ENCODE results near the gene LAIR2.
"Not testable (repeated sequence)": the region's sequence is repeated elsewhere in the genome, so short reads cannot be mapped to it uniquely, and the experiment has no call there.

LAIR2 gene

DNA sequence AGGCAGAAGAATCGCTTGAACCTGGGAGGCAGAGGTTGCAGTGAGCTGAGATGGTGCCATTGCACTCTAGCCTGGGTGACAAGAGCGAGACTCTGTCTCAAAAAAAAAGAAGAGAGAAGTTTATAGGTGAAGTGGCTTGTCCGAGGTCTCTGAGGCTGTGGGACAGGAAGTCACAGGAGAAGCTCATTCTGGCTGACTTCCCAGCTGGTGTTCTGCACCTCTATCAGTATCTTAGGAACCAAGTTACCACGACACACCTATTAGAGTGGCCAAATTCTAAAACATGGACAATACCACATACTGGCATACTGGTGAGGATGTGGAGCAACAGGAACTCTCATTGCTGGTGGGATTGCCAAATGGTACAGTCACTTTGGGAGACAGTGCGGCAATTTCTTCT is 7.3 kb upstream of the LAIR2 start:
- DNase-seq: not testable (repeated sequence)

DNA sequence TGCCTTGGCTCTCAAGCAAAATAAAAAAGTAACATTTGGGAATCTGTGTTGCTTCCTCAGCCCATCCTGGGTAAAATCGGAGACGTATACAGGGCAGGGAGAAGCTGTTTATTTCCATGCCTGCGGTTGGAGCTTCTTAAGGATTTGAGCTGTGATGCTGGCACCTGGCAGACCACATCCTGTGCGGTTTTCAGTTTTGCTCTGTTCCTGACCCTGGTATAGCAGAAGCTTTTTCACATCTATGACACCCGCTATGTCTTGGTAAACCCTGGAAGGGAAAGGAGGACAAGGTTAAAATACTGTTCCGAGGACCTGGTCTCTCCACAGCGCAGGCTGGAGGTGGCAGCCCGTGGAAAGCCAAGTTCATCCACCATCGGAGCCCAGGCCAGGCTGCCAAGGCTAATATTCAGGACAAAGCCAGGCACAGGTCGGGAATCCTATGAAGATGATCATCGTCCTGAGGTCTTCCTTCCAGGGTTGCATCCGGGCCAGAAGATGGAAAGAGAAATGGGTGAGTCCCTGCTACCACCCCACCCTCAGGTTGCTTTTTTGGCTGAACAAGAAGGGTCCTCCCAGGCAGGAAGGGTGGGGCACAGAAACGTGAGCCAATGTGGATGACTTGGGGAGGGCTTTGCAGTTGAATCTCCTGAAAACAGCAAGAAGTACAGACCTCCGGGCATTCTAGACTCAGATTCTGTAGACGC is 4.7 kb upstream of the LAIR2 start:
- not testable (repeated sequence) for DNase-seq

DNA sequence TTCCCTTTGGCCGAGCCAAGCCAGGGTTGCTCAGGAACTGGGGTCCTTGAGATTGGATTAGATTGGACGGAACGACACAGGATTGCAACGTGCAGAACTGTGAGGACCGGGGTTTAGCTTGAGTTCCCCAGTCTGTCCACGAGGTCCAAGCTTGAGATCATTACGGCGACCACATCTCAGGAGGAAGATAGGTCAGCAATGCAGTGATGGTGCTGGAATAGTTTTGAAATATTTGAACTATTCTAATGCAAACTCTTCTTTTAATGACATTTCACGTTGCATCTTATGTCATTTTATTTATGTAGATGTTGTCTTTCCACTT is 4.2 kb upstream of the LAIR2 start:
- not testable (repeated sequence) for DNase-seq

DNA sequence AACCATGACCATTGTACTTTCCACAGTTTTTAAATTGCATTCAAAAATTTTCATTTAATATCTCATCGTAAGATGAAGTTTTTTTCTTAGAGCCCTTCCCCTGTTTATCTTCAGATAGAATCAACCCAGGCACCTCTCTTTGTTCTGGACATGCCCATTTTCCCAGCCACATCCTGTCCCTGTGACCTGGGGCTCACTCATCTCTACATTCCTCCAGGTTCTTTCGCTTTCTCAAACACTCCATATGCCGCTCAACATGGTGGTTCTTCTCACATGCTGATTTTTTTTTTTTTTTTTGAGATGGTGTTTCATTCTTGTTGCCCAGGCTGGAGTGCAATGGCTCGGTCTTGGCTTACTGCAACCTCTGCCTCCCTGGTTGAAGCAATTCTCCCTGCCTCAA is 2.9 kb downstream of the LAIR2 start:
- not testable (repeated sequence) for DNase-seq

DNA sequence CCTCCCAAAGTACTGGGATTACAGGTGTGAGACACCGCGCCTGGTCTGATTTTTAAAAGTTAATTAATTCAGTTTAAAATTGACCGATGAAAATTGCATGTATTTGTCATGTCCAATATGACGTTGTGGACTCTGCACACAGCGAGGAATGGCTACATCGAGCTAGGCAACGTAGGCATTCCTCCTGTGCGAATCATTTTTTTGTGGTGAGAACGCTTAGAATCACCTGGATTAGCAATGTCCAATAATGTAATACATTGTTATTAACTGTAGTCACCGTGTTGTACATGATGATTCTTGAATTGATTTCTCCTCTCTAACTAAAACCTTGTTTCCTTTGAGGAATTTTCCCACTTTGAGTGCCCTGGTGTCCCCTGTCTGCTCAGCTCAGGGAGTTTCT is 3.4 kb downstream of the LAIR2 start:
- DNase-seq: no peak

DNA sequence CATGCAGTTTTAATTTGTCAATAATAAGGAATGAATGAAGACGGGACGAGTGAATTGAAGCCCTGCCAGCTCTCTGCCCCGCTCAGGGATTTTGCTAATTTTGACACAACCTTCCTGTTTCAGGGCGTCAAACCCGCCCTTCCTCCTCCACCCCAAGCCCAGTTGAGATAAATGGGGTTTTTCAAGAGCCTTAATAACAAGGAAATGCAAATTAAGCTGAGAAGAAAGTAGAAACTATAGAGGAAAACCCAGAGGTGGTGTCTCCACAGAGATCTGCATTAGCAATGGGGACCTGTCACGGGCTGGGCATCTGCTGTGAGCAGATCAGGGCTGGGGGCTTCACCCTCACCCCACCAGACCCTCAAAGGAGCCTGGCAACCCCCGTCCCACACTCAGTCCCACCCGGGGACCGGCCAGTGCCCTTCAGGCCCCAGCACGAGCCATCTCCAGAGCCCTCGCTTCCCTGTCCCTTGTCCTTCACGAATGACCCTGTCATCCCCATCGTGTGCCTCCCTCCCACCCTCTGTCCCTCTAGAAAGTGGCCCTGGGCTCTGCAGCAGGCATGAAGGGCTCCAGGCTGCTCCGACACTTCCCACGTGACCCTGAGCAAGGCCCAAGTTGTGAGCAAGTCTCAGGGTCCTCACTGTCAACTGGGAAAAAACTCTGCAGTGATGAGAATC is 4.5 kb downstream of the LAIR2 start:
- DNase-seq: not testable (repeated sequence)

DNA sequence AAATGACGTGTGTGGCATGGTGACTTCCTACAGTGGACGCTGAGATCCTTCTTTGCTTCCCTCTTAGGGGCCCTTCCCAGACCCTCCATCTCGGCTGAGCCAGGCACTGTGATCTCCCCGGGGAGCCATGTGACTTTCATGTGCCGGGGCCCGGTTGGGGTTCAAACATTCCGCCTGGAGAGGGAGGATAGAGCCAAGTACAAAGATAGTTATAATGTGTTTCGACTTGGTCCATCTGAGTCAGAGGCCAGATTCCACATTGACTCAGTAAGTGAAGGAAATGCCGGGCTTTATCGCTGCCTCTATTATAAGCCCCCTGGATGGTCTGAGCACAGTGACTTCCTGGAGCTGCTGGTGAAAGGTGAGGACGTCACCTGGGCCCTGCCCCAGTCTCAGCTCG is 5.2 kb downstream of the LAIR2 start:
- DNase-seq: no peak

DNA sequence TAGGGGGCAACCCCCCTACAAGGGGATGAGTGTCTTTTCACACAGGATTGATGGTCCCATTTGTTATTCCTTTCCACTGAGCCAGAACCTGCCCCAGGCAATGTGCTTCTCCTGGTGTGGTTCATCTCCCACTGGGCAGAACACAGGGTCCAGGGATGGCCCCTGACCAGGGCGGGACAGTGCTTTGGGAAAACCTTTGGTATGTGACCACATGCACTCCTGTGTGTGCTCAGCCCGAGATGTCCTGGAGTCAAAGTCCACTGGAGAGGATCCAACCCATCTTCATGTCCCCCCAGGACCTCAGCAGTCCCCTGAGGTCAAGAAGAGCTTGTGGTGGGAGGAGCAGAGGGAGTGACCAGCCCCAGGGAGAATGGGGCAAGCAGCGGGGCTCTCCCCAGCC is 5.9 kb downstream of the LAIR2 start:
- not testable (repeated sequence) for DNase-seq

DNA sequence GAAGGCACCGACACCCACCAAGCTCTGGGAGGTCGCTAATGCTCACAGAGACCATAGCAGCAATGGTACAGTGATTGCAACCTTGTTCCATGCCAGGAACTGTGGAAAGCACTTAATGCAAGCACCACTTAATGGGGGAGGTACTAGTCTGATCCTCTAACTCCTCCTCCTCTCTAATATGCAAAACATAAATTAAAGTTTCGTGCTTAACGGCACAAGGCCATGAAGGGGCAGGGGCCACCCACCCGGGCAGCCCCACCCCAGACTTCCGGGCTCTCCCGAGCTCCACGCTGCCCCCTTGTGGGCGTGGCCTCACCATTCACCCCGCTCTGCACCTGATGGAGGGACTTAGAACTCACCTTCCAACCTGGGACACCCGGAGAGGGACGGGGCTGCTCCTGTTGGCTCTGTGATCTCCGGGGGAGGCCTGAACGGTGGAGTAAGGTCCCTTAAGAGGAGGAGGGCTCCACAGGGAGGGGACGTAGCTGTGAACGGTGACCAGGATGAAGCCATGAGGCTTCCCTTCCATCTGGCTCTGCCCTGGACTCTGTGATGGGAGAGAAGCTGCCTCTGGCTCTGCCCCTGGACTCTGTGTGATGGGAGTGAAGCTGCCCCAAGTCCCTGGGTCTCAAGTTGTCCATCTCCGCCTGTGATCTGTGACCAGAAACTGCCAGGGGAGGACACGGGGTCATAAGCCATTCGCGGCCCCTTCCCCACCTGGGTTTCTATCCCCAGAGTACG is 6.7 kb downstream of the LAIR2 start:
- not testable (repeated sequence) for DNase-seq

DNA sequence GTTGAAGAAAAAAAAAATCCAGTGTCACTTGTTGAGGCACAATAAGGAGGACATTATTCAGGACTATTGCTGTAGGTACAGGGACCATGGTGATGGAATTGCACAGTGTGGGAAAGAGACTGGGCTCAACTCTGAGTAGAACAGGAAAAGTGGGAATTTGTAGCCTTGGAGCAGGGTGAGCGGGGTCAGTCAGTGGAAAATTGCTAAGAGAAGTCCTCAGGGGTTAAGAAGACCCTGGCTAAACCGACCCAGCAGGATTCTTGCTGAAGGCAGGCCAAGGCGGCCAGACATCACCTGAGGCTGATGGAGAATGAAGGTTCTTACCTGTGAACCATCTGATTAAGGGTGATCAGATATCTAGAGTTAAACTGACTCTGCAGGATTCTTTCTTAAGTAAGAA is 12.5 kb downstream of the LAIR2 start:
- no peak for DNase-seq

DNA sequence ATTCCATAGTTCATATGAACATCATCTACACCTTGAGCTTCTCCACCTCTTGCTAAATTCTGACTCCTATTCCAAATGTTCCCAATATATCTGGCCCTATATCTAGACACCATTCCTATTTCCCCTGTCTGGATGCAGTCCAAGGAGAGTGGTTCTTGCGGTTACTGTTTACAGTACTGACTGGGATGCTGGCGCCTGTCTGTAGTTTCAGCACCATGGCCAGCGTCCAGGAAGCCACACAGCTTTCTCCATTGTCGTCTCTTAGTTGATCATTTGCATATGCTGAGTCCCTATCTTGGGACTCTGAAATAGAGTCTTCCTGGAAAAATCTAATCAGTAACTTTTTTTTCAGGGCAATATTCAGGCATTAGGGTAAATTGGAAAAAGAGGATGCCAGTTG is 14.9 kb downstream of the LAIR2 start:
- peak; percentile 89 for DNase-seq

DNA sequence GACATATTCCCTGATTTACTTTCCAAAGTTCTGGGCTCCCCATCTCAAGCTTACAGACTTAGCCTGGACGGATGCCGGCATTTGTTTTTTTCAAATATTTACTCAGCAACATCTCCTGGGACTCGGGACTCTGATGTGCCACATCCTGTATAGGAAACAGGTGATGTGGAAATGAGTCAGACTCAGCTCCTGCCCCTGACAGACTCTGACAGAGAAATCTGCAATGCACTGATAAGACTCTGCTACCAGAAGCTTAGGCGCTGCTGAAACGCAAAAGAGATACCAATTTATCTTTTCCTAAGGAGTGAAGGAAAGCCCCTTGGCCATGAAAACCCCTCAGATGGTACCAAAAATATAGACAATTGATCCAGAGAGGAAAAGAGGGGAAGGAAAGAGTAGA is 16.2 kb downstream of the LAIR2 start:
- peak; percentile 77 for DNase-seq

DNA sequence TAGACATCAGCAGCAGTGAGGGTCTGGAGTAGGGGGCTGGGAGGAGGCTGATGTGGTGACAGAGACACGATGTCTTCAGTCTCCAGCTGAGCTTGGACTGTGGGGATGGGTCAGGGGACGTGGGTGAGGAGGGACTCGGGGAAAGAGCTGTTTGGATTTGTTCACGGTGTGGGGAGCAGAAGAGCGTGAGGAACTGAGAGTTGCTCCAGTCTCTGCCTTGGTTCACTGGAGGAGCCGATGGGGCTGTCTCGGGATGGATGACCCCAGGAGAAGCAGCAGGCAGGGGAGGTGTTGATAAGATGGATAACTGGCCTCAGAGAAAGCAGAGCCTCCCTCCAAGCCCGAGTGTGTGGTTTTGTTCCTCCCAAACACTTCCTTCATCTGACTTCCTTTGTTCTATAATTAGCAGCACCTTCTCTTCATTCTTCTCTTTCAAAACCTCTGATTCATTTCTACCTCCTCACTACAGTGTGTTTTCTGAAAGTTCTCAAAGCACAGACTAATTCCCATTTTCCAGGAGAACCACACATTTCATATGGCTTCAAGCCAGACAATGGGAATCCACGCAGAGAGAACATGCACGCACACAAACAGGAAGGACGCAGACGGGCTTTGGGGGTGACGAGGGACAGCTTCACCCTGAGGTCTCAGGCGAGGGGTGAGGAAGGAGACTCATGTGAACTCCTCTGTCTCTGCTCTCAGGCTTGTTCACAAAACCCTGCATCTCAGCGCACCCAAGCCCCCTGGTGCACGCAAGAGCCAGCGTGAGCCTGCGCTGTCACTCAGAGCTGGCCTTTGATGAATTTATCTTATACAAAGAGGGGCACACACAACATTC is 18.6 kb downstream of the LAIR2 start:
- DNase-seq: no peak

DNA sequence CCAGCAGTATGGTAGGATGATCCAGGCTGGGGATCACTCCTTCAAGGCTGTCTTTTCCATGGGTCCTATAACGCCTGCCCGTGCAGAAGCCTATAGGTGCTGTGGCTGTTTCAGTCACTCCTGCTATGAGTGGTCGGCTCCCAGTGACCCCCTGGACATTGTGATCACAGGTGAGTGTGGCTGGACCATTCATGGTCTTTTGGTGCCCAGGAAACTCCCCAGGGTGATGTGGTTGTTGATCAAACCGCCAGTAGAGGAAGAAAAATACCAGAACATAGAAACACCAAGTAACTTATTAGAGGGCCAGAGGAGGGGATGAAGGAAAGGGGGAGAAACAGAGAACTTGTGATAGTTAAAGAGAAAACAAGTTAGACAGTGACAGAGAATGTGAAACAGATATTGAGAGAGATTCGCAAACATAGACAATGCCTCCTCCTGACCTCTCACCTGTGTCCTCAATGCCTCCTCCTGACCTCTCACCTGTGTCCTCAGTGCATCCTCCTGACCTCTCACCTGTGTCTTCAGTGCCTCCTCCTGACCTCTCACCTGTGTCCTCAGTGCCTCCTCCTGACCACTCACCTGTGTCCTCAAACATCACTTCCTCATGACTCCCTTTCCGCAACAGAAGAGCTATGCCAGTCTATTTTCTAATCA is 19.4 kb downstream of the LAIR2 start:
- DNase-seq: no peak

DNA sequence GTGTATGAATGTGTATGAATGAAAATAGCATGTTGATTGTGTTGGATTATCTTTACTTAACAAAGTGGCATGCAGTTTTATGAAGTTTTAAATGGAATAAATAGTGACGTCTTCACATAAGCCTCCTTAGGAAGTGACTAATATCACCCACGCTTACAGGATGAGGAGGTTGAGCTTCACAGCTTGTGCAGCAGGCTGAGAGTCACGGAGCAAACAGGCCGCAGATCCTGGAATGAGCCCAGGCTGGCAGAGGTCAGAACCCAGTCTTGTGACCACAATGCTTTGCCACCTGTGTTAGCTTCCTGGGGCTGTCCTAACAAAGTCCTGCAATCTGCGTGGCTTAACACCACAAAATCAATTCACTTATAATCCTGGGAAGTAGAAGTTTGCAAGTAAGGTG is 20.8 kb downstream of the LAIR2 start:
- no peak for DNase-seq

DNA sequence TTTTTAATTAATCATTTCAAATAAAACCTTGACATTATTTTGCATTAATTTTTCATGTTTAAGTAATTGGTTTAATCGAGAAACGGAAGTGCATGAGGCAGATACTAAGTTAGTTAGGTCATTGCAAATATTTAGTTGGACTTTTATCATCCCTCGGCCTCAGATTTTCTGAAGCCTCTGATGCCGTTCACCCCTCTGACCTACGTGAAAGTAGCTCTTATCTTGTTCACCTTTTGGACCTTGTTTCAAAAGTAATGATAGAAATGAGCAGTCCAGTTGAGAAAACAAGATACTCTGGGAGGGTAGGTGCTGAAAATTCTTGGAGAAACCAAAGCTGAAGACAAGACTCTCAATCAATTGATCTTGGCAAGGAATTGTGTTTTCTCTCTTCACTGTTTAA is 23.0 kb downstream of the LAIR2 start:
- DNase-seq: no peak

DNA sequence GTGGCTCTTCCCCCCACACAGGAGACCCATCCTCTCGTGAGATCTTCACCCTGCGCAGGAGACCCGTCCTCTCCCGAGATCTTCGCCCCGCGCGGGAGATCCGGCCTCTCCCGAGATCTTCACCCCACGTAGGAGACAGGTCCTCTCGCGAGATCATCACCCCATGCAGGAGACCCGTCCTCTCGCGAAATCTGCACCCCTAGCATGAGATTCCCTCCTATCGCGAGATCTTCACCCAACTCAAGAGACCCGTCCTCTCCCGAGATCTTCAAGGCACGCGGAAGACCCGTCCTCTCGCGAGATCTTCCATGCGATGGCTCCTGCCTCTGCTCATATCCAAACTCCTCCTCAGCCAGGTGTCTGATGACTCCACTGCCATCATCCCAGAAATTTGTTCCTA is 24.3 kb downstream of the LAIR2 start:
- no peak for DNase-seq

DNA sequence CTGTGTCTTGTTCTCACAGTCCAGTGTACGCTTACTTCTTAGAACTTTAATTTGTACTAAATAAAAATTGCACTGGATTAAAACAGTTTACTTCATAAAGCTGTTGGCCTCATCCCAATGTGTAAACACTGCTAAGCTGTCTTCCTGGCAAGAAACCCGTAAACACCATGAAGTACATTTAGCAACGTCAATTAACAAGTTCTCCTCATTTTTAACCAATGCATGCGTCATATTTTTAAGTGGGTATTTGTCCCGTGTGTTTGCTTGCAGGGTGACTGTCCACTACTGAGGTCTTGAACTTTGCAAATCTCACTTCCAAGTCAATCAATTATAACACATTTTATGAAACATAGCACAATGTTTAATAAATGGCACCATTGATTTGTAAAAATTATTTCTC is 28.2 kb downstream of the LAIR2 start:
- DNase-seq: peak; percentile 47

DNA sequence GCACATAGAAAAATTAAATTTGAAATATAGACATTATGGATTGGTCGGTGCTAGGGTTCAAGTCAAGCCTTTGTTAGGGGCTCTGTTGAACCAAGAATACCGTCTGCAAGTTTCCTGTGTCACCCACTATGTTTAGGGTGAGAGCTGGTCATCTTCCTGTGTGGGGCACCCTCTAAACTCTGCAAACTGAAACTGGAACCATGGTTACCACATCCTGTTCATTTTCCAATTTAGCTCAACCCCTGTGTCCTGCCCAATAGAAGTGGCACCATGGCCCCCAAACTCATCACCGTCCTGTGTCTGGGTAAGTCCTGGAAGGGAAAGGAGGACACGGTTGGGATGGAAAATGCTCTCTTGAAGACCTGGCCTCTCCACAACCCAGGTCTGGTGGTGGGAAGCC is 29.9 kb downstream of the LAIR2 start:
- no peak for DNase-seq

DNA sequence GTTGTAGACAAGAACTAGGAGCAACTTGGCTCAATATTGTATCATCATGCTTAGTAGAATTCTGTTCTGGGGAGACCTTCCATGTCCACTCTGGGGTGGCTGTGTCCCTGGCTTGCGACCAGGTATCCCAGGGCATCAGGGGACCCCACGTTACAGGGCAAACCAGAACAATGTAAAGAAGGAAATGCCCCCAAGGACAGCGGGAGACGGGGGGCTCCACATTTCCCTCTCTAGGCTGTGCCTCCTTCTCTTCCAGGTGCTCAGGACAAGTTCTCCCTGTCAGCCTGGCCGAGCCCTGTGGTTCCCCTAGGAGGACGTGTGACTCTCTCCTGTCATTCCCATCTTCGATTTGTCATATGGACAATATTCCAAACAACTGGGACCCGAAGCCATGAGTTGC is 30.8 kb downstream of the LAIR2 start:
- no peak for DNase-seq

DNA sequence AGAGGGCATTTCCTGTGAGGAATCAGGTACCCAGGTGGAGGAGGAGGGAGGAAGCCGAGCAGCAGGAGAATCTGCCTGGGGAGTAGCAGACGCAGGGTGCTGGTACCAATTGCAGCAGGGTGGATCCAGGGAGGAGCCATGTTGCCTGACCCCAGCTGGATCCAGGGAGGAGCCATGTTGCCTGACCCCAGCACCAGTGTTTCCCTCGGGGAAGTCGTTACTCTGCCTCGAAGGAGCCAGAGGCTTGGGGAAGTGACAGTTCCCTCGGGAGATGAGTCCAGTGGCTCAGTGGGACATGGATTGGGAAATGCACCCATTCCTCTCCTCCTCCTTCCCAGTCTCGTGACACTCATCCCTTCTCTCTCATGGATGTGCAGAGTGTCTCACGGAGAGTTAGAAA is 31.5 kb downstream of the LAIR2 start:
- DNase-seq: no peak

DNA sequence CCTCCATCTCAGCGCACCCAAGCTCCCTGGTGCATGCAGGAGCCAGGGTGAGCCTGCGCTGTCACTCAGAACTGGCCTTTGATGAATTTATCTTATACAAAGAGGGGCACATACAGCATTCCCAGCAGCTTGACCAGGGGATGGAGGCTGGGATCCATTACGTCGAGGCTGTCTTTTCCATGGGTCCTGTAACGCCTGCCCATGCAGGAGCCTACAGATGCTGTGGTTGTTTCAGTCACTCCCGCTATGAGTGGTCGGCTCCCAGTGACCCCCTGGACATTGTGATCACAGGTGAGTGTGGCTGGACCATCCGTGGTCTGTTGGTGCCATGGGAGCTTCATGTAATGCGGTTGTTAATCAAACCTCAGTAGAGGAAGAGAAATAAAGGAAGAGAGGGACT is 33.0 kb downstream of the LAIR2 start:
- no peak for DNase-seq

DNA sequence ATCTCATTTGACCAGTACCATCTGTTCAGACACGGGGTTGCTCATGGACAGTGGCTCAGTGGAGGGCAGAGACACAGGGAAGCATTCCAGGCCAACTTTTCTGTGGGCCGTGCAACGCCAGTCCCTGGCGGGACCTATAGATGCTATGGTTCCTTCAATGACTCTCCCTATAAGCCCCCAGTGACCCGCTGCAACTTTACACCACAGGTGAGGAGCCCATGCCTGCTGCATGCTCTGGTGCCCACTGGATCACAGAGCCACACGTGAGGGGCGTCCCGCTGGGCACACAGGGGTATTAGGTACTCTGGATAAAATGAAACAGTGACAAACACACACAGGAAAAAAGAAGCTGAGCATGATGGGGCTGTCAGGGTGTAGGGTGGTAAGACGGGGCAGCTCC is 34.3 kb downstream of the LAIR2 start:
- no peak for DNase-seq
